AG08396 (cell line): Measurements from ENCODE around the gene CCR4.
"Not testable (repeated sequence)": the region's sequence is repeated elsewhere in the genome, so short reads cannot be mapped to it uniquely, and the experiment has no call there.

Source experiments
- DNase-seq: peaks from one replicate; pipeline ENCODE4 v3.0.0; 2012; ENCODE audit warnings: low spot score, mixed read lengths

Gene CCR4

GRCh38 chr3:32952369-32953077, 1.1 kb downstream of the CCR4 start:
- DNase-seq = no peak

GRCh38 chr3:32954506-32954905, 3.1 kb downstream of the CCR4 start:
- no peak for DNase-seq

- no peak for DNase-seq
Observed at GRCh38 chr3:32956750-32957570, 5.5 kb downstream of the CCR4 start.

GRCh38 chr3:32958509-32958908, 7.1 kb downstream of the CCR4 start:
- no peak for DNase-seq

- no peak for DNase-seq
Observed at GRCh38 chr3:32959371-32959770, 7.9 kb downstream of the CCR4 start.

- DNase-seq = no peak
Observed at GRCh38 chr3:32960404-32961170, 9.1 kb downstream of the CCR4 start.

GRCh38 chr3:32961189-32961715, 9.8 kb downstream of the CCR4 start:
- no peak for DNase-seq

GRCh38 chr3:32963871-32964270, 12.4 kb downstream of the CCR4 start:
- DNase-seq = no peak

- DNase-seq = not testable (repeated sequence)
Observed at GRCh38 chr3:32964781-32965180, 13.3 kb downstream of the CCR4 start.

- not testable (repeated sequence) for DNase-seq
Observed at GRCh38 chr3:32965617-32966213, 14.3 kb downstream of the CCR4 start.

GRCh38 chr3:32966627-32967026, 15.2 kb downstream of the CCR4 start:
- DNase-seq = not testable (repeated sequence)

GRCh38 chr3:32968166-32968919, 16.9 kb downstream of the CCR4 start:
- no peak for DNase-seq

GRCh38 chr3:32968920-32969389, 17.5 kb downstream of the CCR4 start:
- no peak for DNase-seq

GRCh38 chr3:32969656-32970055, 18.2 kb downstream of the CCR4 start:
- DNase-seq = peak; percentile 26

GRCh38 chr3:32971291-32971690, 19.8 kb downstream of the CCR4 start:
- DNase-seq = not testable (repeated sequence)

GRCh38 chr3:32972482-32973146, 21.2 kb downstream of the CCR4 start:
- no peak for DNase-seq

GRCh38 chr3:32973982-32974381, 22.5 kb downstream of the CCR4 start:
- DNase-seq = peak; percentile 63

GRCh38 chr3:32975891-32976595, 24.6 kb downstream of the CCR4 start:
- DNase-seq = no peak

GRCh38 chr3:32977861-32978260, 26.4 kb downstream of the CCR4 start:
- no peak for DNase-seq

- no peak for DNase-seq
Observed at GRCh38 chr3:32978331-32978730, 26.9 kb downstream of the CCR4 start.
